ENCODE data around the gene VPS33B. TPM values are rescaled to one million over a fixed set of nuclear protein-coding genes. Genes with fewer than 3 reads are reported as not detected.

VPS33B gene
- total and polyA plus RNA-seq, 2 experiments from 2014 or later: 5.2 to 17.2 TPM

- no peak for DNase-seq (ENCODE audit: low read depth in 1 of 2, low spot score in 1 of 2)
- peaks cover 20% of the 10 kb centered on the region for H3K36me3 ChIP-seq
- no peak overlapping the region for H3K27ac ChIP-seq
- H3K4me3 ChIP-seq: no peak overlapping the region
- no peaks in the 10 kb centered on the region for H3K9me3 ChIP-seq (ENCODE audit: low read depth)
- H3K27me3 ChIP-seq: no peaks in the 10 kb centered on the region
- H3K4me1 ChIP-seq (ENCODE audit: low read depth): no peaks in the 10 kb centered on the region
- no peak for TF ChIP-seq CTCF (IDR thresholded peaks at IDR 0.05; ENCODE audit: low read depth, low read length)
Observed at GRCh38 chr15:90962021-90962420, 60.4 kb downstream of the VPS33B start.

- Histone ChIP-seq H3K4me3 (no peak overlapping the region), H3K4me1 (ENCODE audit: low read depth) (peaks cover 8% of the 10 kb centered on the region), H3K27ac (no peak overlapping the region), H3K27me3 (no peaks in the 10 kb centered on the region), H3K9me3 (ENCODE audit: low read depth) (no peaks in the 10 kb centered on the region), H3K36me3 (peaks cover 10% of the 10 kb centered on the region)
- DNase-seq (ENCODE audit: low read depth in 1 of 2, low spot score in 1 of 2): no peak
- no peak for TF ChIP-seq CTCF (IDR thresholded peaks at IDR 0.05; ENCODE audit: low read depth, low read length)
Observed at GRCh38 chr15:90960298-90961091, 61.9 kb downstream of the VPS33B start.

GRCh38 chr15:90959894-90960293 is 62.5 kb downstream of the VPS33B start:
- DNase-seq (ENCODE audit: low read depth in 1 of 2, low spot score in 1 of 2): no peak
- Histone ChIP-seq H3K36me3 (peaks cover 10% of the 10 kb centered on the region), H3K4me3 (no peak overlapping the region), H3K27ac (no peak overlapping the region), H3K27me3 (no peaks in the 10 kb centered on the region), H3K4me1 (ENCODE audit: low read depth) (peaks cover 9% of the 10 kb centered on the region), H3K9me3 (ENCODE audit: low read depth) (no peaks in the 10 kb centered on the region)
- no peak for TF ChIP-seq CTCF (IDR thresholded peaks at IDR 0.05; ENCODE audit: low read depth, low read length)

GRCh38 chr15:90959028-90959595 is 63.3 kb downstream of the VPS33B start:
- Histone ChIP-seq H3K27ac (no peak overlapping the region), H3K27me3 (no peaks in the 10 kb centered on the region), H3K4me1 (ENCODE audit: low read depth) (peaks cover 9% of the 10 kb centered on the region), H3K36me3 (peaks cover 10% of the 10 kb centered on the region), H3K9me3 (ENCODE audit: low read depth) (no peaks in the 10 kb centered on the region), H3K4me3 (no peak overlapping the region)
- no peak for TF ChIP-seq CTCF (IDR thresholded peaks at IDR 0.05; ENCODE audit: low read depth, low read length)
- DNase-seq (ENCODE audit: low read depth in 1 of 2, low spot score in 1 of 2): no peak

GRCh38 chr15:90957791-90958190 is 64.6 kb downstream of the VPS33B start:
- no peaks in the 10 kb centered on the region for H3K27me3 ChIP-seq
- H3K9me3 ChIP-seq (ENCODE audit: low read depth): no peaks in the 10 kb centered on the region
- no peak for DNase-seq (ENCODE audit: low read depth in 1 of 2, low spot score in 1 of 2)
- H3K27ac ChIP-seq: no peak overlapping the region
- H3K36me3 ChIP-seq: peaks cover 11% of the 10 kb centered on the region
- TF ChIP-seq CTCF (IDR thresholded peaks at IDR 0.05; ENCODE audit: low read depth, low read length): no peak
- peaks cover 9% of the 10 kb centered on the region for H3K4me1 ChIP-seq (ENCODE audit: low read depth)
- H3K4me3 ChIP-seq: no peak overlapping the region
